GM23338 (cell line): Measurements from ENCODE around the gene RAB19. TPM values are rescaled to one million over a fixed set of nuclear protein-coding genes. Genes with fewer than 3 reads are reported as not detected.

Experiments used
- ATAC-seq: fragments of 200-7000 bp; cut with Tn5 transposase; 3 replicates; pipeline ENCODE4 v1.9.1; 2020
- DNase-seq: peaks from one replicate; pipeline ENCODE4 v3.0.0-alpha.2; 2015; ENCODE audit warnings: low spot score
- H2AFZ ChIP-seq: fragments of 200-600 bp; sonication (generic); 2 replicates; pipeline ENCODE4 v1.8.0; 2016; ENCODE audit warnings: antibody characterized with exemption, mild to moderate bottlenecking, moderate library complexity
- H3F3A ChIP-seq: fragments of 200-600 bp; sonication (generic); replicated peaks from 2 replicates; pipeline ENCODE4 v1.8.0; 2017; ENCODE audit warnings: antibody characterized with exemption, mixed run types, low read depth
- H3K27ac ChIP-seq: fragments of 200-600 bp; sonication (generic); 2 replicates; pipeline ENCODE4 v1.6.1; 2016; ENCODE audit warnings: low read depth
- H3K27me3 ChIP-seq: fragments of 200-600 bp; sonication (generic); 2 replicates; pipeline ENCODE4 v1.8.0; 2016; ENCODE audit warnings: mild to moderate bottlenecking, mixed run types, moderate library complexity; ENCODE audit not compliant: insufficient read depth
- H3K36me3 ChIP-seq: fragments of 200-600 bp; sonication (generic); 2 replicates; pipeline ENCODE4 v1.8.0; 2016; ENCODE audit warnings: mild to moderate bottlenecking; ENCODE audit not compliant: insufficient read depth
- H3K4me1 ChIP-seq: fragments of 200-600 bp; sonication (generic); 2 replicates; pipeline ENCODE4 v1.8.0; 2016; ENCODE audit warnings: mild to moderate bottlenecking, moderate library complexity; ENCODE audit not compliant: insufficient read depth
- H3K4me2 ChIP-seq: fragments of 200-600 bp; sonication (generic); 2 replicates; pipeline ENCODE4 v1.7.1; 2017; ENCODE audit warnings: mixed run types
- H3K4me3 ChIP-seq: fragments of 200-600 bp; sonication (generic); 2 replicates; pipeline ENCODE4 v1.6.1; 2016; ENCODE audit warnings: mixed run types
- H3K79me2 ChIP-seq: fragments of 200-600 bp; sonication (generic); replicated peaks from 2 replicates; pipeline ENCODE4 v1.8.0; 2017; ENCODE audit warnings: mild to moderate bottlenecking; ENCODE audit not compliant: insufficient read depth
- H3K9me2 ChIP-seq: fragments of 200-600 bp; sonication (generic); 2 replicates; pipeline ENCODE4 v1.8.0; 2017; ENCODE audit not compliant: insufficient read depth
- H4K20me1 ChIP-seq: fragments of 200-600 bp; sonication (generic); replicated peaks from 2 replicates; pipeline ENCODE4 v1.8.0; 2017; ENCODE audit warnings: mild to moderate bottlenecking; ENCODE audit not compliant: insufficient read depth
- H3K27ac Mint-ChIP-seq: 2 replicates; pipeline ENCODE4 v1.8.0; 2020; ENCODE audit warnings: inconsistent platforms, mild to moderate bottlenecking, moderate library complexity, mixed read lengths
- H3K27me3 Mint-ChIP-seq: 3 replicates; pipeline ENCODE4 v1.8.0; 2022; ENCODE audit warnings: low read depth, mild to moderate bottlenecking, moderate library complexity, mixed read lengths, inconsistent platforms; ENCODE audit not compliant: insufficient read depth, poor library complexity
- H3K36me3 Mint-ChIP-seq: 3 replicates; pipeline ENCODE4 v1.8.0; 2021; ENCODE audit warnings: low read depth, mild to moderate bottlenecking, inconsistent platforms, moderate library complexity, mixed read lengths
- H3K4me1 Mint-ChIP-seq: 3 replicates; pipeline ENCODE4 v1.8.0; 2020; ENCODE audit warnings: mild to moderate bottlenecking, inconsistent platforms, mixed read lengths
- H3K4me3 Mint-ChIP-seq: 3 replicates; pipeline ENCODE4 v1.8.0; 2021; ENCODE audit warnings: moderate library complexity, mild to moderate bottlenecking, inconsistent platforms, mixed read lengths
- H3K9me3 Mint-ChIP-seq: 3 replicates; pipeline ENCODE4 v1.8.0; 2020; ENCODE audit warnings: moderate library complexity, mild to moderate bottlenecking, inconsistent platforms, mixed read lengths
- EZH2 ChIP-seq: fragments of 200-600 bp; sonication (generic); IDR thresholded peaks from one replicate; pipeline ENCODE4 v1.8.0; 2017; ENCODE audit warnings: antibody characterized with exemption, mild to moderate bottlenecking, low read depth; ENCODE audit not compliant: unreplicated experiment
- JUNB ChIP-seq: IDR thresholded peaks from one replicate; pipeline ENCODE4 v1.6.1; 2016; ENCODE audit warnings: antibody characterized with exemption; ENCODE audit not compliant: unreplicated experiment
- NANOG ChIP-seq: IDR thresholded peaks from 2 replicates; pipeline ENCODE4 v1.6.1; 2016; ENCODE audit warnings: antibody characterized with exemption, borderline replicate concordance
- REST ChIP-seq: IDR thresholded peaks from one replicate; pipeline ENCODE4 v1.6.1; 2018; ENCODE audit warnings: antibody characterized with exemption; ENCODE audit not compliant: unreplicated experiment
- STAT1 ChIP-seq: IDR thresholded peaks from one replicate; pipeline ENCODE4 v1.6.1; 2016; ENCODE audit warnings: antibody characterized with exemption; ENCODE audit not compliant: unreplicated experiment
- ZNF114 ChIP-seq: fragments of 250-450 bp; sonication (Bioruptor Pico); IDR thresholded peaks from 2 replicates; pipeline ENCODE4 v1.5.0; 2020; ENCODE audit warnings: mild to moderate bottlenecking, moderate library complexity
- ZNF331 ChIP-seq: fragments of 250-450 bp; sonication (Bioruptor Pico); IDR thresholded peaks from 2 replicates; pipeline ENCODE4 v1.5.0; 2020; ENCODE audit warnings: low read depth, mild to moderate bottlenecking, moderate library complexity
- polyA plus RNA-seq: library from polyadenylated mRNA; unstranded; fragments of >200 nt; fragmentation: Nextera tagmentation; extraction: Ambion mirVana; gene quantifications from 2 replicates; pipeline ENCODE4 v1.2.1, GENCODE V29; 2016
- total RNA-seq: library from RNA; depleted of rRNA; stranded (reverse); fragments of >200 nt; shearing (Covaris generic); gene quantifications from 2 replicates; pipeline ENCODE4 v1.2.3, GENCODE V29; 2014
- TF ChIP-seq, protein P1 (sequence below): IDR thresholded peaks from 2 replicates; pipeline ENCODE4 v1.6.1; 2016; ENCODE audit warnings: antibody characterized with exemption

RAB19 gene
- total and polyA plus RNA-seq, 2 experiments from 2014 or later = 2.5 to 5.2 TPM

GRCh38 chr7:140403878-140404564 is at the start of gene RAB19 (continued):
- no peak for TF ChIP-seq ZNF331 (CRISPR knock-in tag)

DNA sequence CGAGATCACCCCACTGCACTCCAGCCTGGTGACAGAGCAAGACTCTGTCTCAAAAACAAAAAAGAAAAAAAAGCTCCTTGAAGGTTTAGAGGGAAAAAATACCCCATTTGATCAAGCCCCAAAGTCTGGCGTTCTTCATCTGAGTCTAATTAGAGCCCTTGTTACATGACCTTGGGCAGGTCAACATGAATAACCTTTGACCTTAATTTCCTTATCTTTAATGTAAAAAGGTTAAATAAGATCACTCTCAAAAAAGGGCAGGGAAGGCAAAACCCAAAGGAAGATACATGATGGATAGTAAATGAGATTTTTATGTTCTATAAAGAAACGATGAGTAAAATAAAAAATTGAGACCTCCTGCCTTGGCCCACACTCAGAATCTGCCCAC is 45.8 kb upstream of the RAB19 start:
- no peak overlapping the region for H3K4me2 ChIP-seq
- ATAC-seq (no peak), DNase-seq (no peak)
- H3K27ac Mint-ChIP-seq = no peak overlapping the region
- H3K9me2 ChIP-seq = no peaks in the 10 kb centered on the region
- H3K79me2 ChIP-seq = no peaks in the 10 kb centered on the region
- H3K36me3 Mint-ChIP-seq = peaks cover 60% of the 10 kb centered on the region
- H3F3A ChIP-seq = no peaks in the 10 kb centered on the region
- TF ChIP-seq NANOG (no peak), REST (no peak), EZH2 (no peak)
- H3K4me3 Mint-ChIP-seq = no peak overlapping the region
- peaks cover 4% of the 10 kb centered on the region; the same call in 1 of the 2 replicates for H4K20me1 ChIP-seq
- H3K27ac ChIP-seq = no peak overlapping the region
- H3K4me1 Mint-ChIP-seq = no peaks in the 10 kb centered on the region; the same call in 2 of the 3 replicates
- no peaks in the 10 kb centered on the region for H3K27me3 ChIP-seq
- H3K9me3 Mint-ChIP-seq = peaks cover 7% of the 10 kb centered on the region
- no peaks in the 10 kb centered on the region for H3K4me1 ChIP-seq
- H3K27me3 Mint-ChIP-seq = peaks cover 2% of the 10 kb centered on the region
- peaks cover 20% of the 10 kb centered on the region; the same call in 1 of the 2 replicates for H3K36me3 ChIP-seq
- H3K4me3 ChIP-seq = no peak overlapping the region
- no peak overlapping the region for H2AFZ ChIP-seq

DNA sequence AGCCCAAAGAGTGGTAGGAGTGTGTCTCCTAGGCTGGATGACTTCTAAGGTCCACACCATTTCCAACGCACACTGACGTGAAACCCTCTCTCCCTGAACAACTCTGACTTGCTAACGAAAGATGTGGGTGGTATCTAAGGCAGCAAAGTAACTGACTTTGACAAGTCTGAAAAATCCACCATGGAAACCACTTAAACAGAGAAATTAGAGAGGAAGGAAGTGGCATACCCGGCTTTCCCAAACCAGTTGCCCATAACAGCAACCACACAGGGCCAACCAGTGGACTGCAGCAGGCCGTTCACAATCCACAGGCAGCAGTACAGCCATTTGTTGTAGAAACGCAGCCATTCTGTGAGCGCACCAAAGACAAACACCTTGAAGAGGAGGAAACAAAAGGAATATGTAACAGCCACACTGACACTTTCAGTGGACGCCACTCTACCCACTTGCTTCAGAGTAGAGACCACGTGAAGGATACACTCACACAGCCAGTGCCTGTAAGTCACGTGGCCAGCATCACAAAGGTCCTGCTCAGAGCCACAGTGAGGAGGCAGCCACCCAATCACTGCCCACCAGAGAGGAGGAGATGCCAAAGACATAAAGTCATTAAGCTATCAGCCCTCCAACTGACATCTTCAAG is 45.3 kb upstream of the RAB19 start:
- H3K27me3 Mint-ChIP-seq = peaks cover 2% of the 10 kb centered on the region
- peaks cover 58% of the 10 kb centered on the region for H3K36me3 Mint-ChIP-seq
- ATAC-seq = no peak
- H3F3A ChIP-seq = no peaks in the 10 kb centered on the region
- peaks cover 7% of the 10 kb centered on the region for H3K9me3 Mint-ChIP-seq
- H2AFZ ChIP-seq = no peak overlapping the region
- no peaks in the 10 kb centered on the region for H3K27me3 ChIP-seq
- no peaks in the 10 kb centered on the region for H3K9me2 ChIP-seq
- H3K27ac ChIP-seq = no peak overlapping the region
- no peak overlapping the region for H3K4me2 ChIP-seq
- peaks cover 4% of the 10 kb centered on the region; the same call in 1 of the 2 replicates for H4K20me1 ChIP-seq
- no peaks in the 10 kb centered on the region for H3K79me2 ChIP-seq
- no peaks in the 10 kb centered on the region; the same call in 2 of the 3 replicates for H3K4me1 Mint-ChIP-seq
- H3K27ac Mint-ChIP-seq = no peak overlapping the region
- H3K36me3 ChIP-seq = peaks cover 20% of the 10 kb centered on the region; the same call in 1 of the 2 replicates
- no peak for DNase-seq
- no peak overlapping the region for H3K4me3 ChIP-seq
- H3K4me1 ChIP-seq = no peaks in the 10 kb centered on the region
- H3K4me3 Mint-ChIP-seq = no peak overlapping the region
- no peak for TF ChIP-seq STAT1
- TF ChIP-seq ZNF331 (CRISPR knock-in tag) = no peak
- TF ChIP-seq REST = no peak
- no peak for TF ChIP-seq ZNF114
- TF ChIP-seq NANOG = no peak
- TF ChIP-seq, protein P1, sequence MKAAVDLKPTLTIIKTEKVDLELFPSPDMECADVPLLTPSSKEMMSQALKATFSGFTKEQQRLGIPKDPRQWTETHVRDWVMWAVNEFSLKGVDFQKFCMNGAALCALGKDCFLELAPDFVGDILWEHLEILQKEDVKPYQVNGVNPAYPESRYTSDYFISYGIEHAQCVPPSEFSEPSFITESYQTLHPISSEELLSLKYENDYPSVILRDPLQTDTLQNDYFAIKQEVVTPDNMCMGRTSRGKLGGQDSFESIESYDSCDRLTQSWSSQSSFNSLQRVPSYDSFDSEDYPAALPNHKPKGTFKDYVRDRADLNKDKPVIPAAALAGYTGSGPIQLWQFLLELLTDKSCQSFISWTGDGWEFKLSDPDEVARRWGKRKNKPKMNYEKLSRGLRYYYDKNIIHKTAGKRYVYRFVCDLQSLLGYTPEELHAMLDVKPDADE = no peak
- no peak for TF ChIP-seq JUNB
